Left lung (tissue), 10 donors: ENCODE results near the gene COG5. TPM values are rescaled to one million over a fixed set of nuclear protein-coding genes. Genes with fewer than 3 reads are reported as not detected.

ENCODE experiments used
- ATAC-seq: fragments of 200-7000 bp; cut with Tn5 transposase; one replicate; pipeline ENCODE4 v1.9.1; 2020; ENCODE audit warnings: moderate library complexity
- DNase-seq, 4 donors: peaks; one replicate each; pipeline ENCODE4 v3.0.0-alpha.2; 2013 to 2020
- H3K27ac ChIP-seq, 2 donors: fragments of 200-600 bp; sonication (generic) in 1 of 2; one replicate each; pipeline versions ENCODE4 v1.5.0 to v1.8.0; 2020 to 2021
- H3K27me3 ChIP-seq, 2 donors: fragments of 200-600 bp; sonication (generic) in 1 of 2; one replicate each; pipeline versions ENCODE4 v1.5.0 to v1.8.0; 2020 to 2021
- H3K36me3 ChIP-seq, 2 donors: fragments of 200-600 bp; sonication (generic) in 1 of 2; one replicate each; pipeline versions ENCODE4 v1.5.0 to v1.8.0; 2020 to 2021
- H3K4me1 ChIP-seq, 2 donors: fragments of 200-600 bp; one replicate each; pipeline ENCODE4 v1.8.0; 2021
- H3K4me3 ChIP-seq, 2 donors: fragments of 200-600 bp; sonication (generic) in 1 of 2; one replicate each; pipeline versions ENCODE4 v1.5.0 to v1.8.0; 2020 to 2021; ENCODE audit warnings: mild to moderate bottlenecking in 1 of 2
- H3K9me3 ChIP-seq, 2 donors: fragments of 200-600 bp; sonication (generic) in 1 of 2; one replicate each; pipeline versions ENCODE4 v1.5.0 to v1.8.0; 2020 to 2021
- intact Hi-C, 2 donors: fragments of 100-400 bp; cut with DNase I; formaldehyde crosslinking; loops; one replicate each; pipeline versions ENCODE4 v1.11.2 to v1.14.2; 2022
- polyA plus RNA-seq, 6 donors: library from polyadenylated mRNA; unstranded; fragments of 120-200 nt; gene quantifications; one replicate each; pipeline ENCODE4 v1.2.1, GENCODE V29; 2013; ENCODE audit not compliant: insufficient read length in 6 of 6
- total RNA-seq, 2 donors: library from RNA; stranded (reverse); fragmentation: NEBNext Ultra II Directional; extraction: Animal tissue kit (Norgen Biotek cat#: 25700); gene quantifications; one replicate each; pipeline ENCODE4 v1.2.1, GENCODE V29; 2021
- TF ChIP-seq, protein P1 (sequence below), 2 donors: fragments of 200-600 bp; sonication (generic) in 1 of 2; IDR thresholded peaks; one replicate each; pipeline versions ENCODE4 v1.5.0 to v1.8.0; 2021; ENCODE audit warnings: antibody characterized with exemption in 2 of 2
- donor health status: DM: no; HTN: yes; CAD: no.
- donor health status: DM: no; HTN: no; CAD: no.

Gene COG5
- total and polyA plus RNA-seq, 8 donors = 26.9 to 42.6 (median 33.4) TPM

DNA sequence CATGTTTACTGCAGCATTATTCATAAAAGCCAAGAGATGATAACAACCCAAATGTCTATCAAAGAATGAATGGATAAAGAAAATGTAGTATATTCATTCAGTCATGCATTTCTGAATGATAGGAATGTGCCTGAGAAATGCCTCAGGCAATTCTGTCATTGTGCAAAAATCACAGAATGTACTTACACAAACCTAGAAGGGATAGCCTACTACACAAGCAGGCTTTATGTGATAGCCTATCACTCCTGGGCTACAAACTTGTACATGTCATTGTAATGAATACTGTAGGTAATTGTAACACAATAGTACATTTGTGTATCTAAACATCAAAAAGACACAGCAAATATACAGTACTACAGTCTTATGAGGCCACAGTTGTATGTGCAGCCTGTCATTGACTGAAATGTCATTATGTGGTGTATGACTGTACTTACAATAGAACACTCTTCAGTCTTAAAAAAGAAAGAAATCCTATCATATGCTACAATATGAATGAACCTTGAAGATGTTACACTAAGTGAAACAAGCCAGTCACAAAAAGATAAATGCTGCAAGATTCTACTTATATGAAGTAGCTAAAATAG, 235.6 kb downstream of the COG5 start:
- H3K36me3 ChIP-seq = peaks cover 0 to 9% of the 10 kb centered on the region in 2 donors
- peaks cover 0 to 4% of the 10 kb centered on the region in 2 donors for H3K4me1 ChIP-seq
- no peaks in the 10 kb centered on the region for H3K9me3 ChIP-seq
- intact Hi-C loops = no loop called here
- ATAC-seq = no peak
- TF ChIP-seq, protein P1, sequence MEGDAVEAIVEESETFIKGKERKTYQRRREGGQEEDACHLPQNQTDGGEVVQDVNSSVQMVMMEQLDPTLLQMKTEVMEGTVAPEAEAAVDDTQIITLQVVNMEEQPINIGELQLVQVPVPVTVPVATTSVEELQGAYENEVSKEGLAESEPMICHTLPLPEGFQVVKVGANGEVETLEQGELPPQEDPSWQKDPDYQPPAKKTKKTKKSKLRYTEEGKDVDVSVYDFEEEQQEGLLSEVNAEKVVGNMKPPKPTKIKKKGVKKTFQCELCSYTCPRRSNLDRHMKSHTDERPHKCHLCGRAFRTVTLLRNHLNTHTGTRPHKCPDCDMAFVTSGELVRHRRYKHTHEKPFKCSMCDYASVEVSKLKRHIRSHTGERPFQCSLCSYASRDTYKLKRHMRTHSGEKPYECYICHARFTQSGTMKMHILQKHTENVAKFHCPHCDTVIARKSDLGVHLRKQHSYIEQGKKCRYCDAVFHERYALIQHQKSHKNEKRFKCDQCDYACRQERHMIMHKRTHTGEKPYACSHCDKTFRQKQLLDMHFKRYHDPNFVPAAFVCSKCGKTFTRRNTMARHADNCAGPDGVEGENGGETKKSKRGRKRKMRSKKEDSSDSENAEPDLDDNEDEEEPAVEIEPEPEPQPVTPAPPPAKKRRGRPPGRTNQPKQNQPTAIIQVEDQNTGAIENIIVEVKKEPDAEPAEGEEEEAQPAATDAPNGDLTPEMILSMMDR (IDR thresholded peaks at IDR 0.05) = no peak
- no peak overlapping the region for H3K4me3 ChIP-seq
- DNase-seq = no peak
- no peak overlapping the region for H3K27ac ChIP-seq
- no peaks in the 10 kb centered on the region for H3K27me3 ChIP-seq

DNA sequence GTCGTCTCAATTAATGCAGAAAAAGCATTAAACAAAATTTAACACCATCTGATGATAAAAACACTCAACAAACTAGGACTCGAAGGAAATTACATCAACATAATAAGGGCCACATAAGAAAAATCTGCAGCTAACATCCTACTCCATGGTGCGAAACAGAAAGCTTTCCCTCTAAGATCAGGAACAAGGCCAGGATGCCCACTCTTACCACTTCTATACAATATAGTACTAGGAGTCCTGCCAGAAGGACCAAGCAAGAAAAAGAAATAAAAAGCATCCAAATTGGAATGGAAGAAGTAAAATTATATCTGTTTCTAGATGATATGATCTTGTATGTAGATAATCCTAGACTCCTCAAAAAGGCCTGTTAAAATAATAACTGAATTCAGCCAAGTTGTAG, 237.7 kb downstream of the COG5 start:
- H3K9me3 ChIP-seq = no peaks in the 10 kb centered on the region
- no peak for DNase-seq
- H3K27ac ChIP-seq = no peak overlapping the region
- intact Hi-C loops = no loop called here
- H3K4me3 ChIP-seq = no peak overlapping the region
- ATAC-seq = no peak
- peaks cover 0 to 13% of the 10 kb centered on the region in 2 donors for H3K36me3 ChIP-seq
- H3K27me3 ChIP-seq = no peaks in the 10 kb centered on the region
- TF ChIP-seq, protein P1 (IDR thresholded peaks at IDR 0.05) = no peak
- no peaks in the 10 kb centered on the region for H3K4me1 ChIP-seq

DNA sequence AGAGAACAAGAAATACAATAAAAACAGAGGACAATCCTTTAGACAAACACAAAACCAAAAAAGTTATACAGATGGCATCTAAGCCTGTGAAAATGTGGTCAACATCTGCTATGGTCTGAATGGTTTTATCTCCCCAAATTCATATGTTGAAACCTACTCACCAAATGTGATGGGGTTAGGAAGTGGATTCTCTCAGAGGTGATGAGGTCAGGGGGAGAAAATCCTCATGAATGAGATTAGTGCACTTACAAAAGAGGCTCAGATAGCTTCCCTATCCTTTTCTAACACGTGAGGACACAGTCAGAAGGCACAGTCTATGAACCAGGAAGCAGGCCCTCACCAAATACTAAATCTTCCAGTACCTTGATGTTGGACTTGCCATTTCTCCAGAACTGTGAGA, 241.7 kb downstream of the COG5 start:
- TF ChIP-seq, protein P1 (IDR thresholded peaks at IDR 0.05) = no peak
- ATAC-seq (no peak), DNase-seq (no peak)
- H3K36me3 ChIP-seq = peaks cover 0 to 13% of the 10 kb centered on the region in 2 donors
- no peak overlapping the region for H3K27ac ChIP-seq
- no peaks in the 10 kb centered on the region for H3K9me3 ChIP-seq
- intact Hi-C loops = no loop called here
- H3K27me3 ChIP-seq = no peaks in the 10 kb centered on the region
- no peaks in the 10 kb centered on the region for H3K4me1 ChIP-seq
- no peak overlapping the region for H3K4me3 ChIP-seq

DNA sequence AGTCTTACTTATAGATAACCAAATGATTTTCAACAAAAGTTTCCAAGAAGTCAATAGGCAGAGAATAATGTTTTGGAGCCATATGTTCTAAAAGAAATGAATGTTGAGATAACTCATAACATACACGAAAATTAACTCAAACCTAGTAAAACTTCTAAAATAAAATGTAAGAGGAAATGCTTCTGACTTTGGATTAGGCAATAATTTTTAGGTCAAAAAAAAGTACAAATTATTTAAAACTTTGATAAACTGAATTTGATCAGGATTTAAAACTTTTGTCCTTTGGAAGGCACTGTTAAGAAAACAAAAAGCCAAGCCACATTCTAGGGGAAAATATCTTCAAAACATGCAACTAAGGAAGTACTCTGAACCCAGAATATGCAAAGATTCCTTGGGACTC, 242.1 kb downstream of the COG5 start:
- Histone ChIP-seq H3K27me3 (no peaks in the 10 kb centered on the region), H3K27ac (no peak overlapping the region), H3K4me1 (no peaks in the 10 kb centered on the region), H3K4me3 (no peak overlapping the region), H3K9me3 (no peaks in the 10 kb centered on the region), H3K36me3 (peaks cover 0 to 13% of the 10 kb centered on the region in 2 donors)
- ATAC-seq (no peak), DNase-seq (no peak)
- TF ChIP-seq, protein P1 (IDR thresholded peaks at IDR 0.05) = no peak
- intact Hi-C loops = no loop called here

DNA sequence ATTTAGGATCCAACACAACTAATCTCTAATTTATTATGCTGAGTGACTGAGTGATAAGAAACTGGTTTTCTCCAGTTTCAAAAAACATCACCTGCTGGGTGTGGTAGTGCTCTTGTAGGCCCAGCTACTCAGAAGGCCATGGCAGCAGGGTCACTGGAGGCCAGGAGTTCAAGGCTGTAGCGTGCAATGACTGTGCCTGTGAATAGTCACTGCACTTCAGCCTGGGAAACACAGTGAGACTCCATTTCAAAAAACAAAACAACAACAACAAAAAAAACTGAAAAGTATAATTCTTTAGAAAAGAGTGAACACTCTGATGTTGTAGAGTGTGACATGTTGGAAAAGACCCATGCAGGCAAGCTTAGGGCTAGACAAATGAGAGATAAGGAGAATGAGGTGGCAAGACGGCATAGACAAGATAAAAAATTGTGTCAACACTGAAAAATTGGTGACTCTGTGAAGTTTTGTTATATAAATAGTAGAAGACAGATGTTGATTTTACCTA, 243.9 kb downstream of the COG5 start:
- DNase-seq (no peak), ATAC-seq (no peak)
- Histone ChIP-seq H3K9me3 (no peaks in the 10 kb centered on the region), H3K4me3 (no peak overlapping the region), H3K27me3 (no peaks in the 10 kb centered on the region), H3K4me1 (no peaks in the 10 kb centered on the region), H3K27ac (no peak overlapping the region), H3K36me3 (peaks cover 0 to 13% of the 10 kb centered on the region in 2 donors)
- TF ChIP-seq, protein P1 (IDR thresholded peaks at IDR 0.05) = no peak
- intact Hi-C loops = no loop called here
